GM23248 (cell line): Measurements from ENCODE around the gene ZDHHC20.

ENCODE experiments used
- EZH2 ChIP-seq: fragments of 200-600 bp; sonication (generic); IDR thresholded peaks from 2 replicates; pipeline ENCODE4 v1.6.1; 2018; ENCODE audit warnings: antibody characterized with exemption, mild to moderate bottlenecking; ENCODE audit not compliant: insufficient read depth, poor library complexity, severe bottlenecking
- EZH2phosphoT487 ChIP-seq: fragments of 200-600 bp; sonication (generic); IDR thresholded peaks from 2 replicates; pipeline ENCODE4 v1.6.1; 2018; ENCODE audit warnings: antibody characterized with exemption, moderate library complexity, mild to moderate bottlenecking, low read depth; ENCODE audit not compliant: insufficient read depth

DNA sequence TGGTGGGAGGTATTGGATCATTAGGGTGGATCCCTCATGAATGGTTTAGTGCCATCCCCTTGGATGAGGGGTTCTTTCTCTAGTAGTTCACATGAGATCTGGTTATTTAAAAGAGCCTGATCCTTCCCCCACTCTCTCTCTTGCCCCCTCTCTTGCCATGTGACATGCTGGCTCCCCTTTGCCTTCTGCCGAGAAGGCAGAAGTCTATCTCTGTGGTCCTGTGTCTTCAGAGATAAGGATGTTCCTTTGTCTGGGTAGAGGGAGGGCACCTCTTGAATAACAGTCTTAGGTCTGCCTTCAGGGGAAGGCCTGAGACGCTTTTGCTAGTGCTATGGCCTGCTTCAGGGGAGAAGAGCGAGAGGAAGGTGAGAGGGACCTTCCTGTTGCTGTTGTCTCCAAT, 2.0 kb upstream of the ZDHHC20 start:
- TF ChIP-seq EZH2 (no peak), EZH2phosphoT487 (no peak)
